Measurements from ENCODE around the gene ENOX1. TPM values are rescaled to one million over a fixed set of nuclear protein-coding genes. Genes with fewer than 3 reads are reported as not detected.

ENOX1 gene
- total RNA-seq, 2 experiments from 2014 or later: 0.09 TPM

GRCh38 chr13:43766725-43767124 is 20.0 kb downstream of the ENOX1 start:
- no peak overlapping the region for H3K27ac Mint-ChIP-seq
- ATAC-seq: no peak
- H3K9me3 Mint-ChIP-seq: no peaks in the 10 kb centered on the region
- no peaks in the 10 kb centered on the region for H3K36me3 Mint-ChIP-seq (ENCODE audit: low read depth)
- no peaks in the 10 kb centered on the region for H3K4me1 Mint-ChIP-seq (ENCODE audit: low read depth)
- H3K27me3 Mint-ChIP-seq: peaks cover 7% of the 10 kb centered on the region
- intact Hi-C loops (cut with micrococcal nuclease): no loop called here
- no peak for DNase-seq
- TF ChIP-seq, protein P1, sequence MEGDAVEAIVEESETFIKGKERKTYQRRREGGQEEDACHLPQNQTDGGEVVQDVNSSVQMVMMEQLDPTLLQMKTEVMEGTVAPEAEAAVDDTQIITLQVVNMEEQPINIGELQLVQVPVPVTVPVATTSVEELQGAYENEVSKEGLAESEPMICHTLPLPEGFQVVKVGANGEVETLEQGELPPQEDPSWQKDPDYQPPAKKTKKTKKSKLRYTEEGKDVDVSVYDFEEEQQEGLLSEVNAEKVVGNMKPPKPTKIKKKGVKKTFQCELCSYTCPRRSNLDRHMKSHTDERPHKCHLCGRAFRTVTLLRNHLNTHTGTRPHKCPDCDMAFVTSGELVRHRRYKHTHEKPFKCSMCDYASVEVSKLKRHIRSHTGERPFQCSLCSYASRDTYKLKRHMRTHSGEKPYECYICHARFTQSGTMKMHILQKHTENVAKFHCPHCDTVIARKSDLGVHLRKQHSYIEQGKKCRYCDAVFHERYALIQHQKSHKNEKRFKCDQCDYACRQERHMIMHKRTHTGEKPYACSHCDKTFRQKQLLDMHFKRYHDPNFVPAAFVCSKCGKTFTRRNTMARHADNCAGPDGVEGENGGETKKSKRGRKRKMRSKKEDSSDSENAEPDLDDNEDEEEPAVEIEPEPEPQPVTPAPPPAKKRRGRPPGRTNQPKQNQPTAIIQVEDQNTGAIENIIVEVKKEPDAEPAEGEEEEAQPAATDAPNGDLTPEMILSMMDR (IDR thresholded peaks at IDR 0.05): no peak
- POLR2A ChIA-PET: no interaction called here
- H3K4me3 Mint-ChIP-seq: no peak overlapping the region
- CTCF ChIA-PET: no interaction called here

DNA sequence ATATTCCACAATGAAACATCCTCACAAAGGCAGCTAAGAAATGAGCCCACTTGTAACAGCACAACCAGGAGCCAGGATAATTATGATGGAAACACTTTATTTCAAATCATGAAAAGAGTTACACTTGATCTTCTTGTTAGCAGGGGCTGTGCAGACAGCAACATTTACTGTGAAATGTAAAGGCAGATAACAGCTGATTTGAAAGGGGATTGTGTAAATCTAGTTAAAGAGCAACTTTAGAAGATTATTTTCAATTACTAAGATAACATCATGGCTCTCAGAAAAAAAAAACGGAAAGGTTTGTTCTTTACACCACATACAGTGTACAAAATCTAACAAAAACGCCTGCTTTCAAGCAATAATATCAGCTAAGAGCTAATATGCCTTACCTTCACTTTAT is 22.4 kb downstream of the ENOX1 start:
- Mint-ChIP-seq H3K4me1 (ENCODE audit: low read depth) (no peaks in the 10 kb centered on the region), H3K27me3 (peaks cover 10% of the 10 kb centered on the region), H3K36me3 (ENCODE audit: low read depth) (no peaks in the 10 kb centered on the region), H3K4me3 (no peak overlapping the region), H3K9me3 (no peaks in the 10 kb centered on the region), H3K27ac (no peak overlapping the region)
- CTCF ChIA-PET: no interaction called here
- no peak for ATAC-seq
- intact Hi-C loops (cut with micrococcal nuclease): no loop called here
- TF ChIP-seq, protein P1 (IDR thresholded peaks at IDR 0.05): no peak
- DNase-seq: no peak
- POLR2A ChIA-PET: interaction anchor here (0.6 kb wide), 1 partner anchor 747 kb away, joined by 3 read pairs; no protein-coding TSS in a partner anchor

- intact Hi-C loops (cut with micrococcal nuclease): no loop called here
- POLR2A ChIA-PET: no interaction called here
- ATAC-seq: no peak
- H3K4me3 Mint-ChIP-seq: no peak overlapping the region
- TF ChIP-seq, protein P1 (IDR thresholded peaks at IDR 0.05): no peak
- H3K27ac Mint-ChIP-seq: no peak overlapping the region
- H3K4me1 Mint-ChIP-seq (ENCODE audit: low read depth): no peaks in the 10 kb centered on the region
- CTCF ChIA-PET: interaction anchor here (1.4 kb wide), 1 partner anchor 15 kb away, joined by 4 read pairs; no protein-coding TSS in a partner anchor
- H3K9me3 Mint-ChIP-seq: no peaks in the 10 kb centered on the region
- no peaks in the 10 kb centered on the region for H3K36me3 Mint-ChIP-seq (ENCODE audit: low read depth)
- no peak for DNase-seq
- peaks cover 10% of the 10 kb centered on the region for H3K27me3 Mint-ChIP-seq
Measured at GRCh38 chr13:43763143-43763759, 23.5 kb downstream of the ENOX1 start.

- TF ChIP-seq, protein P1 (IDR thresholded peaks at IDR 0.05): no peak
- POLR2A ChIA-PET: no interaction called here
- ATAC-seq (no peak), DNase-seq (no peak)
- Mint-ChIP-seq H3K4me3 (no peak overlapping the region), H3K9me3 (no peaks in the 10 kb centered on the region), H3K4me1 (ENCODE audit: low read depth) (no peaks in the 10 kb centered on the region), H3K27me3 (peaks cover 11% of the 10 kb centered on the region), H3K36me3 (ENCODE audit: low read depth) (no peaks in the 10 kb centered on the region), H3K27ac (no peak overlapping the region)
- intact Hi-C loops (cut with micrococcal nuclease): no loop called here
- CTCF ChIA-PET: interaction anchor here (1.4 kb wide), 1 partner anchor 16 kb away, joined by 4 read pairs; no protein-coding TSS in a partner anchor
Measured at GRCh38 chr13:43761616-43762315, 25.0 kb downstream of the ENOX1 start.

DNA sequence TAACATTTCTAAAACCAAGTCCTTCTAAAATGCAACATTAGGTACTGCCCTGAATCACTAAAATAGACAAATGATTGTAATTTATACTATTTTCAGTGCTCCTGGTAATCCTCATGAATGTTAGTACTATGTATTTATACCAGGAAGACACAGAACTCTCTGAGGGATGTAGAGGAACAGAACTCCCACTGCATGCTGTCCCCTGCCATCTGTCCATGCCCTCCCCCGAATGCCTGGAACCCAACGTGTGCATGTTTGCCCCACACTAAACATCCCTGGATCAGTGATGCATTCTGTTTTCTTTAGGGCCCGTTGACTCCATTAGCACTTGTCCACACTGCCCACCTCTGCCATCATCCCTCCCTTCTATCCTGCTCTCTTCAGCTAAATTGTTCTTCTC is 26.5 kb downstream of the ENOX1 start:
- Mint-ChIP-seq H3K36me3 (ENCODE audit: low read depth) (no peaks in the 10 kb centered on the region), H3K9me3 (no peaks in the 10 kb centered on the region), H3K4me3 (no peak overlapping the region), H3K27me3 (peaks cover 11% of the 10 kb centered on the region), H3K4me1 (ENCODE audit: low read depth) (no peaks in the 10 kb centered on the region), H3K27ac (no peak overlapping the region)
- ChIA-PET POLR2A (no interaction called here), CTCF (no interaction called here)
- intact Hi-C loops (cut with micrococcal nuclease): no loop called here
- DNase-seq (no peak), ATAC-seq (no peak)
- TF ChIP-seq, protein P1 (IDR thresholded peaks at IDR 0.05): no peak
